GM12891 (cell line): ENCODE results near the gene LHCGR.

Experiments
- POLR2A ChIP-seq: IDR thresholded peaks from 2 replicates; pipeline ENCODE4 v1.6.1; 2011; ENCODE audit warnings: low read depth, low read length, control low read depth
- POLR2AphosphoS5 ChIP-seq: IDR thresholded peaks from 2 replicates; pipeline ENCODE4 v1.6.1; 2011; ENCODE audit warnings: low read depth, low read length, control low read depth

DNA sequence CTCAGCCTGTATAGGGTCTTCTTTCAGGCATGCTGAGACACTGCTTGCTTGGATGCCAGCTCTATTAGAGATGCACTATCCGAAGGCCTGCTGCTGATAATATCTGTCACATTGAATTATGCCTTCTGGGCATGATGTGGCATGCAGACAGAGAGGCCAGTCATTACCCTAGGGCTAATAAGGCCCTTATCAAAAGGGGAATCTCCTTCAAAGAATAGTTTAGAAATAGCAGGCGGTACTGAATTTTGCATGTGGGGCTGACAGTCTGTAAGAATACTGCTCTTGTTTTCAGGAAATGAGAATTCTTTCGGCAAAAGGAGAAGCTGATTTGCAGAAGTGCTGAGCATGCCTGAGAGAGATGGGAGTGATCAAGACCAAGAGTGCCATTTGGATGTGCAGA lies 13.1 kb upstream of the LHCGR start:
- TF ChIP-seq POLR2A (no peak), POLR2AphosphoS5 (no peak)
